ENCODE data around the gene LEMD1.

Gene LEMD1

GRCh38 chr1:205429762-205430695 lies 8.2 kb upstream of the LEMD1 start:
- H3K4me3 ChIP-seq (ENCODE audit: low read depth, low read length): peak overlapping the region; percentile 56
- DNase-seq (ENCODE audit: low read depth): no peak
- no peak for TF ChIP-seq CTCF (conservative IDR thresholded peaks at IDR 0.05; ENCODE audit: low read depth, low read length)

GRCh38 chr1:205424901-205425600 lies 3.2 kb upstream of the LEMD1 start:
- no peak overlapping the region for H3K4me3 ChIP-seq (ENCODE audit: low read depth, low read length)
- DNase-seq (ENCODE audit: low read depth): no peak
- no peak for TF ChIP-seq CTCF (conservative IDR thresholded peaks at IDR 0.05; ENCODE audit: low read depth, low read length)

GRCh38 chr1:205423814-205424399 lies 2.1 kb upstream of the LEMD1 start:
- H3K4me3 ChIP-seq (ENCODE audit: low read depth, low read length): no peak overlapping the region
- no peak for DNase-seq (ENCODE audit: low read depth)
- no peak for TF ChIP-seq CTCF (conservative IDR thresholded peaks at IDR 0.05; ENCODE audit: low read depth, low read length)

- TF ChIP-seq CTCF (conservative IDR thresholded peaks at IDR 0.05; ENCODE audit: low read depth, low read length): no peak
- no peak for DNase-seq (ENCODE audit: low read depth)
- no peak overlapping the region for H3K4me3 ChIP-seq (ENCODE audit: low read depth, low read length)
These were observed 1.3 kb upstream of the LEMD1 start for GRCh38 chr1:205422993-205423642.

- no peak for TF ChIP-seq CTCF (conservative IDR thresholded peaks at IDR 0.05; ENCODE audit: low read depth, low read length)
- DNase-seq (ENCODE audit: low read depth): no peak
- H3K4me3 ChIP-seq (ENCODE audit: low read depth, low read length): no peak overlapping the region
These were observed 918 bp downstream of the LEMD1 start for GRCh38 chr1:205420938-205421337.

- no peak for DNase-seq (ENCODE audit: low read depth)
- no peak for TF ChIP-seq CTCF (conservative IDR thresholded peaks at IDR 0.05; ENCODE audit: low read depth, low read length)
- H3K4me3 ChIP-seq (ENCODE audit: low read depth, low read length): no peak overlapping the region
These were observed 3.8 kb downstream of the LEMD1 start for GRCh38 chr1:205417870-205418635.

Measured in choroid plexus epithelial cell (primary cell).